GM20000 (cell line): ENCODE results near the gene HOXA3.

Experiments used
- DNase-seq: peaks from one replicate; pipeline ENCODE4 v3.0.0; 2012; ENCODE audit warnings: low spot score
- TF ChIP-seq, protein P1 (sequence below): IDR thresholded peaks from 2 replicates; pipeline ENCODE4 v1.5.1; 2012; ENCODE audit warnings: mild to moderate bottlenecking, control low read depth; ENCODE audit errors: extremely low read depth, missing control alignments

Gene HOXA3

GRCh38 chr7:27103489-27104226, 48.7 kb downstream of the HOXA3 start:
- no peak for DNase-seq

GRCh38 chr7:27102581-27103442, 49.6 kb downstream of the HOXA3 start, which contains the start of gene HOXA2:
Gene HOXA2, minus strand, starts transcription at chr7:27102683. Its CDS starts 183 bp downstream, at chr7:27102500.
- TF ChIP-seq, protein P1, sequence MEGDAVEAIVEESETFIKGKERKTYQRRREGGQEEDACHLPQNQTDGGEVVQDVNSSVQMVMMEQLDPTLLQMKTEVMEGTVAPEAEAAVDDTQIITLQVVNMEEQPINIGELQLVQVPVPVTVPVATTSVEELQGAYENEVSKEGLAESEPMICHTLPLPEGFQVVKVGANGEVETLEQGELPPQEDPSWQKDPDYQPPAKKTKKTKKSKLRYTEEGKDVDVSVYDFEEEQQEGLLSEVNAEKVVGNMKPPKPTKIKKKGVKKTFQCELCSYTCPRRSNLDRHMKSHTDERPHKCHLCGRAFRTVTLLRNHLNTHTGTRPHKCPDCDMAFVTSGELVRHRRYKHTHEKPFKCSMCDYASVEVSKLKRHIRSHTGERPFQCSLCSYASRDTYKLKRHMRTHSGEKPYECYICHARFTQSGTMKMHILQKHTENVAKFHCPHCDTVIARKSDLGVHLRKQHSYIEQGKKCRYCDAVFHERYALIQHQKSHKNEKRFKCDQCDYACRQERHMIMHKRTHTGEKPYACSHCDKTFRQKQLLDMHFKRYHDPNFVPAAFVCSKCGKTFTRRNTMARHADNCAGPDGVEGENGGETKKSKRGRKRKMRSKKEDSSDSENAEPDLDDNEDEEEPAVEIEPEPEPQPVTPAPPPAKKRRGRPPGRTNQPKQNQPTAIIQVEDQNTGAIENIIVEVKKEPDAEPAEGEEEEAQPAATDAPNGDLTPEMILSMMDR, result no peak
- DNase-seq, result no peak

More at GRCh38 chr7:27103489-27104226, 48.7 kb downstream of the HOXA3 start:
- TF ChIP-seq, protein P1, result no peak

DNA sequence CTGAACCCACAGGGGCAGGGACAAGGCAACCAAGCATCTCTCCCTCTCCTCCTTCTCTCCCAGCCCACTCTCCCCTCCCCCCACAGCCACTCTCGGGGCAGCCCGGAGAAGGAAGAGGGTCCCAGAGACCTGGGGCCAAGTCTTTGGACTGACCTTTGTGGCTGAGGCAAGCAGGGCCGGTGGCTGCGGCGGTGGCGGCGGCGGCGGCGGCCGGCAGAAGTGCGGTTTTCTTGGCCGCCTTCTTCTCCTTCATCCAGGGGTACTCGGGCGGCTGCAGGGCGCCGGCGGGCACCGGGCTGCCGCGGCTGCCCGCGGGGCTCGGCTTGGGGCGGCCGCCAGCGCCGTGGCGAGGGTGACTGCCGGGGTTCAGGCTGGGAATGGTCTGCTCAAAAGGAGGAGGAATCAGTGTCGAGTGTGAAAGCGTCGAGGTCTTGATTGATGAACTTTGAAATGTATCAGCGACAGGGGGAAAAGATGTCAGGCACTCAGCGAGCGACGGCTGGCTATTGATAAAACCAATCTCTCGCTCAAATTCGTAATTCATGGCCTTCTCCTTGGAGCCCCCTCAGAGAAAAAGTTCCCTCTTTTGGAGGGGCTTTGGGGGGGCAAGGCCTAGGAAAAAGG, 50.3 kb downstream of the HOXA3 start:
- no peak for DNase-seq

DNA sequence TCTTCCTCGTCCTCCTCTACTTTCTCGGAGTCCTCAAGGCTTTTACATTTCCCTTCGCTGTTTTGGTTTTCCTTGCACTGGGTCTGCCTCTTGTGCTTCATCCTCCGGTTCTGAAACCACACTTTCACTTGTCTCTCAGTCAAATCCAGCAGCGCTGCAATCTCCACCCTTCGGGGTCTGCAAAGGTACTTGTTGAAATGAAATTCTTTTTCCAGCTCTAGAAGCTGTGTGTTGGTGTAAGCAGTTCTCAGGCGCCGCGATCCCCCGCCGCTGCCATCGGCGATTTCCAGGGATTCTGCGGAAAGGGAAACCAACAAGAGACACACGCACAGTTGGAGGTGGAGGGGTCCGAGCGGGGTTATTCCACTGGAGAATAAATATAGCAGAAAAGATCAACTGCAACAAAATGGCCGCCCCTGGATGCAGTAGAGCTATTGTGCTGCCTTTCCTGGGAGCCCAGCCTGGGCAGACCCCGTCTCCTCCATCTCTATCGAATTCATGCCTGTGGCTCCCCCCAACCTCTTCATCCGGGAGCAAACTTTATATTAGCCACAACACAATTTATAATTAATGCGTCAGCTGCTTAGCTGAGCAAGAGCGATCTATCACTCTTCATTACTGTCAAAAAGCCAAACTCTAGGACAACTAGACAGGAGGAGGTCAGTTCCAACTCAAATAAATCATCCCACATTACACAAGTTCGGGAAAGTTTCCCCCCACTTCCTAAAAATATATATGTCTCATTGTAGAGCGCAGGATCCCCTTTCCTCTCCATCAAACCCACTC, 51.0 kb downstream of the HOXA3 start:
- TF ChIP-seq, protein P1, result no peak
- no peak for DNase-seq

More for the DNA sequence above, 50.3 kb downstream of the HOXA3 start:
- TF ChIP-seq, protein P1, result no peak

DNA sequence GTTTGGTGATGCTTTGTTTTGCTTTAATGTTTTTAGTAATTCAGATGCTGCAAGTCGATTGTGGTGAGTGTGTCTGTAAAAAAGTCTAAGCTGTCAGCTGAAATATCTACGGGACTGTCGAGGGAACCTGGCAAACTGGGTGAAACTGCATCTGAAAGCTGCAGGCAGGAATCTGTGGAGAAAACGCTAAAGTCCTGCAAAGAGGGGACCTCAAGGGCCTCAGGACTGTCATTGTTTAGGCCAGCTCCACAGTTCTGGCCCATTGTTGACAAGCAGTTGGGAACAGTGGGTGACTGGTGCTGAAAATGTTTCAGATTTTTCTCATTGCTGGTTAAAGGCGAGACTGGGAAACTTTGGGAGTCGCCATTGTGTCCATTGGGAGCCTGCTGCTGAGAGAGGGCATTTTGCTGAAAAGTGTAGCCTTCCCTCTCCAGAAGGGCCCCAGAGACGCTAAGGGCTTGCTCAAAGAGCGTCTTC, 51.7 kb downstream of the HOXA3 start:
- TF ChIP-seq, protein P1, result no peak
- DNase-seq, result no peak

DNA sequence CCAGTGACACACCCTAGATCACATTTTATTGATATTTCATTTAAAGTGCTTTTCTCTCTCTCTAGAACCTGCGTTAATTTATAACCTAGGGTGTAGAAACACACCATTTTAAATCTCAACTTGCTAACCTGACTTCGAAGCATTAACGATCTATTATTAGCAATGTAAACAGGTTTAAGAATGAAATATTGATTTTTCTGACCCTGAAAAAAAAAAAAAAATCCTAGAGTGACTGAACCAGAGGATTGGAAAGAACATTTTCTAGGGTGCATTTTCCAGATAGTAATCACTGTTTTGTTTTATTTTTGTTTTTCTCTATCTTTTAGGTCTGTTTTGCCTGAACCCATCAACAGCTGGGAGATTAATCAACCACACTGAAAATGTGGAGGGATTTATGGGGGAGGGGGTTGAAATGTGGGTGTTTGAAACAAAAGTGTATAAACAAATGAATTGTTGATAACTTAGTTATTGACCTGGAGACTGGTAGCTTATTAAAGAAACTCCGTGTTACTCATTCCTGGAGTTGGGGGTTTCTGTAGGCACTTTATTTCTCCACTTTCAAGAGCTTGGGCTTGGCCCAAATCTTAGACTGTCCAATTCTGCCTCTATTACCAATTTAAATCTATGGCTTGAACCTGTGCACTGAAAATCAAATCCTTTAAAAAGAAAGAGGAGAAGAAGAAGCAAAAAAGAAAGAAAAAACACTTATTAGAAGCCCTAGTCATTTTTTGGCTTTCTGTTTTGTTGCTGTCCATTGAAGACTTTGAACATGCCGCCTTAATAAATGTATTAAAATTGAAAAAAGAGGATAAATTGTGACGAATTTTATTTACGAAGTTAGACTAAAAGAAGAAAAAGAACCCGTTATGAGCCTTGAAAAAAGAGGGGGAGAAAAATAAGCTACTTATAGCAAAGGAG, 52.7 kb downstream of the HOXA3 start:
- no peak for DNase-seq

More for the DNA sequence above, 52.7 kb downstream of the HOXA3 start:
- TF ChIP-seq, protein P1, result no peak
